ENCODE measurements around the gene AKAP10.

Gene AKAP10

DNA sequence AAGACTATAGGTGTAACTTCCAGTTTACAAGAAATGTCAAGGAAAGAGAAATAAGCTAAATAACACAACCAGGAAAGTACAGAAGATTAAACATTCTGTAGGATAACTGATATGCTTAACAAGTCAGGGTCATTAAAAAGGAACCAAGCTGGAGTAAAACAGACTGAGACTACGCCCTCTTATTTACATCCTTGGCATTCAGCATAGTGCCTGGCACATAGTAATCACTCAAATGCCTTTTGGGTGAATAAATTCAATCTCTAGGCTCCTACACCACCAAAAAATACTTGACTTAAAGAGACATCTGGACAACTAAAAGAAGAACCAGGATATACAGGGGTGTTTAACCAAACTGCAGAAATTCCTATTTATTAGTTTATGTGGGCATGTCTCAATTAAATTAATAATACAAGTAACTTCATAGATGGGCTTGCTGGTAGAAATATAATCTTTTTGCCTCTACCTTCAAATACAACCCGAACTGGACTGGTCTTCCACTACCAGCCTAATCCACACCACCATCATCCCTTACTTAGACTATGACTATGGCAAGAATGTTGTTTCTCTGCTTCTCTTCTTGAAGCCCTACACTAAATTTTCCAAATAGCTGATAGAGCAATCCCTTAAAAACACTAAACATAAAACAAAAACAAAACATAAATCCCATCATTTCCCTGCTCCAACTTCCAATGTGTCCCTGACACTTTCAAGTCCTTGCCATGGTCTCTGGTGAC, 62.2 kb downstream of the AKAP10 start:
- H3K27ac Mint-ChIP-seq = no peak overlapping the region
- TF ChIP-seq CTCF (IDR thresholded peaks at IDR 0.05; ENCODE audit: unreplicated experiment in 3 of 3) = no peak
- H3K27me3 Mint-ChIP-seq (ENCODE audit: low read depth) = no peaks in the 10 kb centered on the region
- H3K4me1 Mint-ChIP-seq = no peaks in the 10 kb centered on the region
- no peak overlapping the region for H3K4me3 Mint-ChIP-seq
- no peaks in the 10 kb centered on the region for H3K9me3 Mint-ChIP-seq
- peaks cover 73% of the 10 kb centered on the region for H3K36me3 Mint-ChIP-seq (ENCODE audit: low read depth)

DNA sequence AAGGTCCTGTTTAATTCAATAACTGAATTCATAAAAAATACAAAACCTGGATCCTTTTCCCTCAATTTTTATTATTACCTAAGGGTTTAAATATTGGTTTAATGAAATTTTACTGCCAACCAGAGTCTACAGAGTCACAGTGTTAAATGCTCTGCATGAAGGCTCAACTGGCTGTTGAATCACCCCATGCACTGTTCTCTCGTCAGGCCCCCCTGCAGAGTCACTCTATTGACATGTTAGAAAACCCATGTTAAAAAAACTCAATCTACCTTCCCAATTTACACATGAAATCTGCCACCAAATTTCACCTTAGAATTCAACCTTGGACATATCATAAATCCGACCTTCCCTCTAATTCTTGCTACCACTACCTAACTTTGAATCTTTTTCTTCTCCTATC, 66.6 kb downstream of the AKAP10 start:
- no peak for TF ChIP-seq CTCF (IDR thresholded peaks at IDR 0.05; ENCODE audit: unreplicated experiment in 3 of 3)
- Mint-ChIP-seq H3K4me1 (no peaks in the 10 kb centered on the region), H3K27ac (no peak overlapping the region), H3K4me3 (no peak overlapping the region), H3K36me3 (ENCODE audit: low read depth) (peaks cover 75% of the 10 kb centered on the region), H3K9me3 (no peaks in the 10 kb centered on the region), H3K27me3 (ENCODE audit: low read depth) (no peaks in the 10 kb centered on the region)

GRCh38 chr17:19909139-19909538, 68.5 kb downstream of the AKAP10 start:
- H3K27ac Mint-ChIP-seq = no peak overlapping the region
- no peaks in the 10 kb centered on the region for H3K27me3 Mint-ChIP-seq (ENCODE audit: low read depth)
- TF ChIP-seq CTCF (IDR thresholded peaks at IDR 0.05; ENCODE audit: unreplicated experiment in 3 of 3) = no peak
- no peaks in the 10 kb centered on the region for H3K4me1 Mint-ChIP-seq
- H3K9me3 Mint-ChIP-seq = no peaks in the 10 kb centered on the region
- H3K36me3 Mint-ChIP-seq (ENCODE audit: low read depth) = peaks cover 71% of the 10 kb centered on the region
- no peak overlapping the region for H3K4me3 Mint-ChIP-seq

DNA sequence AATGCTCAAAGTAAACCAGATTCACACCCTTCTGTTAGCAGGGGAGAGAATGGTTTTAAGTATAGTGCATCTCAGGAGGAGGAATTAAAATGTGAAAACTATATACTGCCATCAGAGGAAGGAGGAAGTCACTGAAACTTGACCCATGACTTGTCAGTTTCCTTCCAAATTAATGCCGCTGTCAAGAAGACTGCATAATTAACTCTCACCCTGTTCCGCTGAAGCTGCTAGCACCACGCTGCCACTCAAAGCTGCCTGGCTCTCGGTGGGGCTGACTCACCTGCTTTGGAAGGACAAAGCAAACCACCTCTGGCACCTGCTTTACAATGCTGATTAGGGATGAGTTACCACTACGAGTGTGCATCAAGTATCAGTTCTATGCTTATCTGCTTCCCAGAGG, 72.1 kb downstream of the AKAP10 start:
- H3K9me3 Mint-ChIP-seq = no peaks in the 10 kb centered on the region
- H3K27ac Mint-ChIP-seq = no peak overlapping the region
- peaks cover 62% of the 10 kb centered on the region for H3K36me3 Mint-ChIP-seq (ENCODE audit: low read depth)
- no peak for TF ChIP-seq CTCF (IDR thresholded peaks at IDR 0.05; ENCODE audit: unreplicated experiment in 3 of 3)
- no peak overlapping the region for H3K4me3 Mint-ChIP-seq
- H3K27me3 Mint-ChIP-seq (ENCODE audit: low read depth) = no peaks in the 10 kb centered on the region
- peaks cover 5% of the 10 kb centered on the region for H3K4me1 Mint-ChIP-seq

DNA sequence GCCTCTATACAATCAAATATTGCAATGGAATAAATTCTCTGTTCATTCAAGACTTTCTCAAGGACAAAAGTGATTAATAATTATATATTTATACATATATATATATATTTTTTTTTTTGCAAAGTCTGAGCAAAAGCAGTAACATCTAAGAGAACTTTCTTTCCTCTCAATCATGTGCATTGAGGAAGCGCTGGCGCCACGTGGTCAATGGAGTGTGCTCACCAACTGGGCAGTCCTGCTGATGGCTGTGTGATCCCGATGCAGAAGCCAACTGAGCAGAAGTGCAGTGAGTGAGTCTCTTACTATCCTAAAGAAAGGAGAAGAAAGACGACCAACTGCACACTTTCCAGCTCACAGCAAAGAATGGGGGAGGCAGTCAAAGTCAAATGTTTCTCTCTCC, 72.7 kb downstream of the AKAP10 start:
- no peak for TF ChIP-seq CTCF (IDR thresholded peaks at IDR 0.05; ENCODE audit: unreplicated experiment in 3 of 3)
- no peaks in the 10 kb centered on the region for H3K9me3 Mint-ChIP-seq
- no peaks in the 10 kb centered on the region for H3K27me3 Mint-ChIP-seq (ENCODE audit: low read depth)
- peaks cover 61% of the 10 kb centered on the region for H3K36me3 Mint-ChIP-seq (ENCODE audit: low read depth)
- H3K4me3 Mint-ChIP-seq = no peak overlapping the region
- peaks cover 9% of the 10 kb centered on the region for H3K4me1 Mint-ChIP-seq
- H3K27ac Mint-ChIP-seq = no peak overlapping the region

DNA sequence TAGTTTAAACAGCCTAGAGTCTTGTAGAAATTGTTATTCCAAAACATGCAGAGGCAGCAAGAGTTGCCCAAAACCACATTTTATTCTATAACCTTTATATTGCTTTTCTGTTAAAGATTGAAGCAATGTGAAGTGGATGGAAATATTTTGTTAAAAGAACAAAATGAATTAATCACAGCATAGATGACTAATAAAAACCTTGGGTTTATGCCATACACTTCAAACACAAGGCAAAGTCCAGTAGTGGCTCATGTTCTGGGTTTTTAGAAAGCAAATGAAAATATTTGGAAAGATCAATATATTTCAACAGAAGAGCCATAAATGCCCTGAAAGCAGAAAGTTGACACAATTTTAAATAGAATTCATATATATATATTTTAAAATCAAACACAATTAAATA, 73.2 kb downstream of the AKAP10 start:
- no peak for TF ChIP-seq CTCF (IDR thresholded peaks at IDR 0.05; ENCODE audit: unreplicated experiment in 3 of 3)
- Mint-ChIP-seq H3K27me3 (ENCODE audit: low read depth) (no peaks in the 10 kb centered on the region), H3K36me3 (ENCODE audit: low read depth) (peaks cover 58% of the 10 kb centered on the region), H3K9me3 (no peaks in the 10 kb centered on the region), H3K4me1 (peaks cover 9% of the 10 kb centered on the region), H3K27ac (no peak overlapping the region), H3K4me3 (no peak overlapping the region)
